Upper lobe of left lung (tissue), 6 donors: ENCODE data around the gene SDCCAG8. TPM values are rescaled to one million over a fixed set of nuclear protein-coding genes. Genes with fewer than 3 reads are reported as not detected.
A peak's percentile ranks its signal among the peaks of the same experiment; 100 is the strongest.

Source experiments
- ATAC-seq, 2 donors: fragments of 200-7000 bp; cut with Tn5 transposase; one replicate each; pipeline ENCODE4 v1.9.1; 2022; ENCODE audit warnings: mild to moderate bottlenecking in 2 of 2, moderate library complexity in 2 of 2; ENCODE audit not compliant: low FRiP score in 2 of 2
- DNase-seq, 2 donors: peaks; one replicate each; pipeline ENCODE4 v3.0.0-alpha.2; 2019 to 2020
- H3K27ac ChIP-seq, 4 donors: fragments of 200-600 bp; sonication (generic); one replicate each; pipeline ENCODE4 v1.5.1; 2016 to 2019
- H3K27me3 ChIP-seq, 4 donors: fragments of 200-600 bp; sonication (generic); one replicate each; pipeline ENCODE4 v1.5.1; 2017 to 2019
- H3K36me3 ChIP-seq, 4 donors: fragments of 200-600 bp; sonication (generic); one replicate each; pipeline ENCODE4 v1.5.1; 2016 to 2019
- H3K4me1 ChIP-seq, 4 donors: fragments of 200-600 bp; sonication (generic); one replicate each; pipeline ENCODE4 v1.5.1; 2018 to 2019
- H3K4me3 ChIP-seq, 4 donors: fragments of 200-600 bp; sonication (generic); one replicate each; pipeline ENCODE4 v1.5.1; 2017 to 2019; ENCODE audit warnings: mild to moderate bottlenecking in 2 of 4, moderate library complexity in 1 of 4
- H3K9me3 ChIP-seq, 4 donors: fragments of 200-600 bp; sonication (generic); one replicate each; pipeline ENCODE4 v1.5.1; 2018 to 2019
- CTCF ChIP-seq, 6 experiments: fragments of 450-650 bp in 4 of 6; fragments of 200-600 bp in 2 of 6; sonication (generic) in 2 of 6; IDR thresholded peaks; one replicate each; pipeline ENCODE4 v1.5.1; 2016 to 2019; ENCODE audit warnings: antibody characterized with exemption in 6 of 6
- EP300 ChIP-seq, 4 donors: sonication (generic); formaldehyde crosslinking; IDR thresholded peaks; one replicate each; pipeline ENCODE4 v1.5.1; 2017; ENCODE audit warnings: antibody characterized with exemption in 4 of 4, control low read depth in 2 of 4
- POLR2A ChIP-seq, 4 donors: fragments of 450-650 bp; IDR thresholded peaks; one replicate each; pipeline ENCODE4 v1.5.1; 2016 to 2017; ENCODE audit warnings: antibody characterized with exemption in 4 of 4, mild to moderate bottlenecking in 2 of 4
- POLR2AphosphoS5 ChIP-seq, 2 donors: sonication (generic); formaldehyde crosslinking; IDR thresholded peaks; one replicate each; pipeline ENCODE4 v1.5.1; 2017; ENCODE audit warnings: antibody characterized with exemption in 2 of 2
- WGBS, 2 donors: methylation state at CpG; one replicate each; pipeline ENCODE4 v1.1.5; 2017 to 2018; 5-methylcytosine and 5-hydroxymethylcytosine counted together
- total RNA-seq, 6 donors: library from RNA; depleted of rRNA in 4 of 6; stranded (reverse); fragments of >200 nt in 4 of 6; gene quantifications; one replicate each; pipeline versions ENCODE4 v1.1.0 to v1.2.1, GENCODE V29; 2016 to 2021
- donor health status: DM: no; HTN: no; CAD: no; lungs with moderate emphysema.
- donor health status: DM: no; HTN: yes; CAD: no; lungs with severe emphysema.

Gene SDCCAG8
- total RNA-seq, 6 donors from 2014 or later: 52.5 to 295 (median 95.2) TPM

GRCh38 chr1:243264717-243265116 is 8.9 kb downstream of the SDCCAG8 start:
- H3K27me3 ChIP-seq: no peaks in the 10 kb centered on the region
- H3K4me1 ChIP-seq: peaks cover 40 to 77% (median 57%) of the 10 kb centered on the region in 4 donors
- peak overlapping the region; percentile 45 to 84 (median 61) for H3K27ac ChIP-seq
- H3K36me3 ChIP-seq: no peaks in the 10 kb centered on the region
- H3K4me3 ChIP-seq: no peak overlapping the region
- WGBS, 2 donors: 26 to 37% methylated on average over 2 of the region's 2 CpGs
- peak in 1 of 4 donors; percentile 66 for TF ChIP-seq POLR2A (IDR thresholded peaks at IDR 0.05)
- TF ChIP-seq POLR2AphosphoS5 (IDR thresholded peaks at IDR 0.05): peak in 1 of 2 donors; percentile 41
- no peak for TF ChIP-seq CTCF (IDR thresholded peaks at IDR 0.05)
- TF ChIP-seq EP300 (IDR thresholded peaks at IDR 0.05): peak in 1 of 4 donors; percentile 24
- H3K9me3 ChIP-seq: no peaks in the 10 kb centered on the region
- no peak for DNase-seq
- ATAC-seq: peak in 1 of 2 donors; percentile 67

DNA sequence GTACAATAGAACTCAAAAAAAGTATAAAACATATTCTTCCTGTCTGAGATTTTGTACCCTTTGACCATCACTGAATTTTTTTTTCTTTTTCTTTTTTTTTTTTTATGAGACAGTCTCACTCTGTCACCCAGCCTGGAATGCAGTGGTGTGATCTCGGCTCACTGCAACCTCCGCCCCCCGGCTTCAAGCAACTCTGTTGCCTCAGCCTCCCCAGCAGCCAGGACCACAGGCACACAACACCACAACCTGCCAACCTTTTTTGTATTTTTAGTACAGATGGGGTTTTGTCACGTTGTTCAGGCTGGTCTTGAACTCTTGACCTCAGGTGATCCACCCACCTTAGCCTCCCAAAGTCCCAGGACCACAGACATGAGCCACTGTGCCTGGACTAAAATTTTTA is 10.4 kb downstream of the SDCCAG8 start:
- TF ChIP-seq POLR2AphosphoS5 (IDR thresholded peaks at IDR 0.05) (no peak), CTCF (IDR thresholded peaks at IDR 0.05) (no peak), EP300 (IDR thresholded peaks at IDR 0.05) (no peak), POLR2A (IDR thresholded peaks at IDR 0.05) (no peak)
- Histone ChIP-seq H3K9me3 (no peaks in the 10 kb centered on the region), H3K36me3 (no peaks in the 10 kb centered on the region), H3K4me1 (peaks cover 48 to 82% (median 65%) of the 10 kb centered on the region in 4 donors), H3K4me3 (no peak overlapping the region), H3K27me3 (no peaks in the 10 kb centered on the region), H3K27ac (peak overlapping the region in 2 of 4 donors; percentile 66 to 84)
- DNase-seq (no peak), ATAC-seq (no peak)
- WGBS, 2 donors: 85 to 88% methylated on average over 4 of the region's 4 CpGs

DNA sequence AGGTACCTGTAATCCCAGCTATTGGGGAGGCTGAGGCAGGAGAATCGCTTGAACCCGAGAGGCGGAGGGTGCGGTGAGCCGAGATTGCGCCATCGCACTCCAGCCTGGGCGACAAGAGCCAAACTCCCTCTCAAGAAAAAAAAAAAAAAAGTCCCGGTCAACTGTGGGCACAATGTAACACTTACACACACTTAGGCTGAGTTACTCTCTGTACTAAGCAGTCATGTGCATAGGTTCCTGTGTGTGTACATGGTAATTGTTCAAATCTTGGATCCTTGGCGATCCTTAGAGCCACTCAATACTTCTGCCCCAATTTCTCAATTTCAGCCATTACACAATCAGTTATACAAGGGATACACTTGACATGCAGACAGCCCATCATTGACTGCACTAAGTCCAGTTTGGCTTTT is 11.6 kb downstream of the SDCCAG8 start:
- Histone ChIP-seq H3K27ac (peak overlapping the region; percentile 71 to 84 (median 76)), H3K27me3 (no peaks in the 10 kb centered on the region), H3K9me3 (no peaks in the 10 kb centered on the region), H3K4me3 (peak overlapping the region in 1 of 4 donors; percentile 13), H3K4me1 (peaks cover 48 to 84% (median 66%) of the 10 kb centered on the region in 4 donors), H3K36me3 (peaks cover 0 to 8% (median under 1%) of the 10 kb centered on the region in 4 donors)
- TF ChIP-seq POLR2A (IDR thresholded peaks at IDR 0.05) (peak in 1 of 4 donors; percentile 37), POLR2AphosphoS5 (IDR thresholded peaks at IDR 0.05) (peak; percentile 36 to 56), EP300 (IDR thresholded peaks at IDR 0.05) (peak in 2 of 4 donors; percentile 49 to 88), CTCF (IDR thresholded peaks at IDR 0.05) (no peak)
- ATAC-seq: peak; percentile 84 to 88
- WGBS, 2 donors: 44 to 65% methylated on average over 10 of the region's 10 CpGs
- DNase-seq: peak; percentile 76 to 83

GRCh38 chr1:243267914-243268653 is 12.2 kb downstream of the SDCCAG8 start:
- peaks cover 50 to 81% (median 65%) of the 10 kb centered on the region in 4 donors for H3K4me1 ChIP-seq
- 44 to 55% methylated on average over 12 of the region's 12 CpGs for WGBS, 2 donors
- ATAC-seq (peak; percentile 68 to 70), DNase-seq (no peak)
- H3K27me3 ChIP-seq: no peaks in the 10 kb centered on the region
- TF ChIP-seq POLR2A (IDR thresholded peaks at IDR 0.05) (no peak), CTCF (IDR thresholded peaks at IDR 0.05) (no peak), POLR2AphosphoS5 (IDR thresholded peaks at IDR 0.05) (no peak), EP300 (IDR thresholded peaks at IDR 0.05) (no peak)
- H3K36me3 ChIP-seq: peaks cover 0 to 8% (median 1%) of the 10 kb centered on the region in 4 donors
- H3K27ac ChIP-seq: peak overlapping the region; percentile 71 to 84 (median 76)
- H3K4me3 ChIP-seq: peak overlapping the region in 1 of 4 donors; percentile 17
- H3K9me3 ChIP-seq: no peaks in the 10 kb centered on the region
